HG03064 (cell line): ENCODE measurements around the gene ADAMTS6.
"Not testable (repeated sequence)": the region's sequence is repeated elsewhere in the genome, so short reads cannot be mapped to it uniquely, and the experiment has no call there.

Source experiments
- ATAC-seq: cut with Tn5 transposase; IDR thresholded peaks from one replicate; pipeline ENCODE4 v1.9.1; 2021; ENCODE audit warnings: low read depth; ENCODE audit not compliant: unreplicated experiment

ADAMTS6 gene

DNA sequence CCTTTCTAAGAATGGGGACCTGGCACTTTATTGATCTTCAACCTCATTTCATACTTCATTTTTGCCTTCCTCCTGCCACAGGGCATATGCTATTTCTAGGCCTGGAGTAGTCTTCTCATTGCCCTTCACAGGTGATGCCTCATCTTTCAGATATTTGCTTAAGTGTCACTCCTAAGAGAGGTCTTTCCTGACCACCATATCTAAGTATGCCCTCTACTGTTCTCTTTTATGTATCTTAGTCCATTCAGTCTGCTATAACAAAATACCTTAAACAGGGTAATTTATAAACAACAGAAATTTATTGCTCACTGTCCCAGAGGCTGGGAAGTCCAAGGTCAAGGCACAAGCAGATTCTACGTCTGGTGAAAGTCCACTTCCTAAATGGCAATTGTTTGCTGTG lies 99.1 kb downstream of the ADAMTS6 start:
- no peak for ATAC-seq

GRCh38 chr5:65370505-65370904 lies 111.2 kb downstream of the ADAMTS6 start:
- not testable (repeated sequence) for ATAC-seq

- ATAC-seq, result no peak
Observed at GRCh38 chr5:65366655-65367054, 115.1 kb downstream of the ADAMTS6 start.

GRCh38 chr5:65364907-65365306 lies 116.8 kb downstream of the ADAMTS6 start:
- ATAC-seq, result no peak

GRCh38 chr5:65363499-65363898 lies 118.2 kb downstream of the ADAMTS6 start:
- ATAC-seq, result no peak

- ATAC-seq, result no peak
Observed at GRCh38 chr5:65359981-65360380, 121.7 kb downstream of the ADAMTS6 start.

GRCh38 chr5:65359569-65359968 lies 122.2 kb downstream of the ADAMTS6 start:
- ATAC-seq, result no peak

DNA sequence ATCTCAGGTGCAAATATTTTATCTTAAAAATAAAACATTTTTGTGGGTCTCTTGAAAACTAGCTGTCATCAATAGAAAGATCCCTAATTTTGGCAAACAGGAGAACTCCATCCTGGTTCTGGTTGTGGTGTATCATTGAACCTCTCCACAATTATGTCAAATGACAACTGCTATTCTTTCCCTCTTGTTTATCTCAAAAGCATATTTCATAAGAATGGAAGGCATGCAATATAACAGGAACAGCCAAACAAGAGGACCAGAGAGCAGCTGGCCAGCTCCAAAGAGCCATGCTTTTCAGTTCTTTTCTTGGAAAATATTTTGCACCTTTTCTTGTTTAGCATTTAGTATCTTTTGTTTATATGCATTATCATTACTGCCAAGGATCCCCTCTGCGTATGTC lies 125.4 kb downstream of the ADAMTS6 start:
- ATAC-seq, result no peak

- ATAC-seq, result no peak
Observed at GRCh38 chr5:65355301-65355700, 126.4 kb downstream of the ADAMTS6 start.

DNA sequence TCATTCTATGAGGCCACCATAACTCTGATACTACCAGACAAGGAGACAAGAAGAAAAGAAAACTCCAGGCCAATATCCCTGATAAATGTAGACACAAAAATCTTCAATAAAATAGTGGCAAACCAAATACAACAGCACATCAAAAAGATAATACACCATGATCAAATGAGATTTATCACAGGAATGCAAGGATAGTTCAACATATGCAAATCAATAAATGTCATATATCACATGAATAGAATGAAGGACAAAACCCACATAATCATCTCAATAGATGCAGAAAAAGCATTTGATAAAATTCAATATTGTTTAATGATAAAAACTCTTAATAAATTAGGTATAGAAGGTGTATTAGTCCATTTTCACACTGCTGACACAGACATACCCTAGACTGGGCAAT lies 139.9 kb downstream of the ADAMTS6 start:
- no peak for ATAC-seq

- ATAC-seq, result no peak
Observed at GRCh38 chr5:65338606-65339151, 143.0 kb downstream of the ADAMTS6 start.

DNA sequence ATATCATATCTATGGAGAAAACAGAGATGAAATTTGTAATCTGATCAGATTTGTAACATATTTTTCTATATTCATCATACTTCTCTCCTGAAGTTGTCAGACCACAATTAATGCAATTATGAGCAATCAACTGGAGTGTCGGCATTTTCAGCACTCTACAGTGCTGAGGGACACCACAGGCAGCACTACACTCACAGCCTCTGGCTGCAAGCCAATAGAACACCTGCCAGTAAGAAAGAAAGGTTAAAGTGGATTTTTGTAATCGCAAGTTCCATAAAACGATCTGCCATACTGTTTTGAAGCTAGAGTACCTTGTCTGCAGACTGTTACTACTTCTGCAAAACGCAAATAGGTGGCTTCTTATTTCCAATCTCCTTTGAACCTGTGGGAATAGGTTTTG lies 147.6 kb downstream of the ADAMTS6 start:
- no peak for ATAC-seq

DNA sequence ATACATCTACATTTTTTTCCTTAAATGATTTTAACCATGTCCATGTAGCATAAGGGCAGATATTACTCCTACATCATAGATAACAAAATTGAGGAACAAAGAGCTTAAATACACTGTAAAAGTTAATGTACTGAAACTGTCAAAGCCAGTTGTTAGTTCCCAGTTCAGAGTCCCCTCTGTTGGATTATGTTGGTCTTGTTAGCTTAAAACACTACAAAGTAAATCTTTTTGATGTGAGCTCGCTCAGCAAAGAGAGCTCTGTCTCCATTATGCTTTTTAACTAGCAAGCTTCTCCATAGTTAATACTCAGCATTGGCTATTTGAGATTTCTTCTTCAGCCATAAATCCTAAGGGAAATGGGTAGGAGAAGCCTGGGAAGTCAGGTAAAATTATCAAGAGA lies 149.1 kb downstream of the ADAMTS6 start:
- no peak for ATAC-seq

- no peak for ATAC-seq
Observed at GRCh38 chr5:65329266-65329665, 152.5 kb downstream of the ADAMTS6 start.

- ATAC-seq, result no peak
Observed at GRCh38 chr5:65327582-65327981, 154.1 kb downstream of the ADAMTS6 start.

DNA sequence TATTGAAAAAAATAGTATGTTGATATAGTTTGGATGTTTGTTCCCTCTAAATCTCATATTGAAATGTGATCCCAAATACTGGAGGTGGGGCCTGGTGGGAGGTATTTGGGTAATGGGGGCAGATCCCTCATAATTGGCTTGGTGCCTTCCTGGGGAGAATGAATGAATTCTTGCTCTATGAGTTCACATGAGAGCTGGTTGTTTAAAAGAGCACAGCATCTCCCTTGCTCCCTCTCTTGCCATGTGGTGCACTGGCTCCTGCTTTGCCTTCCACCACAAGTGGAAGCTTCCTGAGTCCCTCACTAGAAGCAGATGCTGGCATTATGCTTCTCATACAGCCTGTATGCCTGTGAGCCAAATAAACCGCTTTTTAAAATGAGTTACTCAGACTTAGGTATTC lies 154.8 kb downstream of the ADAMTS6 start:
- ATAC-seq, result no peak

DNA sequence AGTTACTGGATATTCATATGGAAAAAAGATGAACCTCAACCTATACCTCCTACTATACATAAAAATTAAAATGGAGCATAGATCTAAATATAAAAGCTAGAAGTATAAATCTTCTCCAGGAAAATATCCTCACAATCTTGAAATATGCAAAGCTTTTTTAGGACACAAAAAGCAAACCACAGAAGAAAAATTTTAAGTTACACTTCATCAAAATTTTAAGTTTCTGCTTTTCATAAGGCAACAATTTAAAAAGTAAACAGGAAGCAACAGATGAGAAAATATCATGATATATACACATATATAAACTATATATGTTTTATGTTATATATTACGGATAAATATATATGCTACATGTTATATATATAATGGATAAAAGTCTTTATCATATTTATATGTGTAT lies 157.5 kb downstream of the ADAMTS6 start:
- ATAC-seq, result no peak

DNA sequence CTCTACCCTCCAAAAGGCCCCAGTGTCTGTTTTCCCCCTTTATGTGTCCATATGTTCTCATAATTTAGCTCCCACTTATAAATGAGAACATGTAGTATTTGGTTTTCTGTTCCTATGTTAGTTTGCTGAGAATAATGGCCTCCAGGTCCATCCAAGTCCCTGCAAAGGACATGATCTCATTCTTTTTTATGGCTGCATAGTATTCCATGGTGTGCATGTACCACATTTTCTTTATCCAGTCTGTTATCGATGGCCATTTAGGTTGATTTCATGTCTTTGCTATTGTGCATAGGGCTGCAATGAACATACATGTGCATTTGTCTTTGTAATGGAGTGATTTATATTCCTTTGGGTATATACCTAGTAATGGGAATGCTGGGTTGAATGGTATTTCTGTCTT lies 161.0 kb downstream of the ADAMTS6 start:
- ATAC-seq, result not testable (repeated sequence)

DNA sequence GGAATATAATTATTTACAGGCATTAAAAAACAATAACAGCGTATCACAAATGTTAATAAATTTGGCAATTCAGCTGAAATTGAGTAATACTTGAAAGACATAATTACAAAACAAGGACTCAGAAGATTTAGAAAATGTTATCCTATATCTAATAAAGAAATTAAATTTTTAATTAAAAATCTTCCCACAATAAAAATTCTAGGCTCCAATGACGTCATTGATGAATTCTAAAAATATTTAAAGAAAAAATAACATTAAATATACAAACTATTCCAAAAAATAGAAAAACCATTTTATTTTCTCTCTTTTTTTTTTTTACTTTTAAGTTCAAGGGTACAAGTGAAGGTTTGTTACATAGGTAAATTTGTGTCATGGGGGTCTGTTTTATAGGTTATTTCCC lies 161.5 kb downstream of the ADAMTS6 start:
- no peak for ATAC-seq

GRCh38 chr5:65307931-65308330 lies 173.8 kb downstream of the ADAMTS6 start:
- ATAC-seq, result no peak

DNA sequence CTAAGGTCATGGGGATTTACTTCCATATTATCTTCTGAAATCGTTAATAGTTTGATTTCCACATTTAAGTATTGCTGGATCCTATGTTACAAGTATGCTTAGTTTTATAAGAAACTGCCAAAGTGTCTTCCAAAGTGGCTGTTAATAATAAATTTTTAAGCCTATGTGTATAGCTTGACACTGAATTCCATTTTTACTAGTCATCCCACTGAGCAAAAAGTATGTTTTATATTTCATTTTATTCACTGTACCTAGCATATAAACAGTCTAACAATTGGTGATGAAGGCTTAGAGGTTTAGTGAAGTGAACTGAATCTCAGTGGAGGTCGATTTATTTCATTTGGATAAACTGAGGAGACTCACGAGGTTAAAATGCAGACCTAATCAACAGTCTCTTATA lies 174.6 kb downstream of the ADAMTS6 start:
- ATAC-seq, result no peak

- ATAC-seq, result no peak
Observed at GRCh38 chr5:65305913-65306312, 175.8 kb downstream of the ADAMTS6 start.

- ATAC-seq, result no peak
Observed at GRCh38 chr5:65299861-65300260, 181.9 kb downstream of the ADAMTS6 start.
